ENCODE measurements around the gene LIG3. TPM values are rescaled to one million over a fixed set of nuclear protein-coding genes. Genes with fewer than 3 reads are reported as not detected.
"Not testable (repeated sequence)": the region's sequence is repeated elsewhere in the genome, so short reads cannot be mapped to it uniquely, and the experiment has no call there.

LIG3 gene
- total and polyA plus RNA-seq, 2 donors: 16.2 to 28.4 TPM

- no peaks in the 10 kb centered on the region for H3K4me1 ChIP-seq (ENCODE audit: insufficient read depth)
- 80% methylated on average over 3 of the region's 3 CpGs for WGBS
- H3K27ac ChIP-seq (ENCODE audit: low read depth): no peak overlapping the region
- no peak overlapping the region for H3K4me3 ChIP-seq (ENCODE audit: low read depth, low read length)
- DNase-seq (ENCODE audit: extremely low spot score): no peak
- H3K36me3 ChIP-seq (ENCODE audit: insufficient read depth): no peaks in the 10 kb centered on the region
Measured at GRCh38 chr17:35010093-35010492, 29.8 kb downstream of the LIG3 start.

GRCh38 chr17:35011671-35012216 is 31.4 kb downstream of the LIG3 start:
- H3K4me1 ChIP-seq (ENCODE audit: insufficient read depth): no peaks in the 10 kb centered on the region
- no peak overlapping the region for H3K4me3 ChIP-seq (ENCODE audit: low read depth, low read length)
- no peaks in the 10 kb centered on the region for H3K36me3 ChIP-seq (ENCODE audit: insufficient read depth)
- DNase-seq (ENCODE audit: extremely low spot score): no peak
- H3K27ac ChIP-seq (ENCODE audit: low read depth): no peak overlapping the region
- 62% methylated on average over 5 of the region's 5 CpGs for WGBS

GRCh38 chr17:35016369-35016768 is 36.1 kb downstream of the LIG3 start:
- Histone ChIP-seq H3K4me3 (ENCODE audit: low read depth, low read length) (no peak overlapping the region), H3K27ac (ENCODE audit: low read depth) (no peak overlapping the region), H3K36me3 (ENCODE audit: insufficient read depth) (no peaks in the 10 kb centered on the region), H3K4me1 (ENCODE audit: insufficient read depth) (no peaks in the 10 kb centered on the region)
- 92% methylated on average over 4 of the region's 4 CpGs for WGBS
- no peak for DNase-seq (ENCODE audit: extremely low spot score)

GRCh38 chr17:35017021-35017420 is 36.7 kb downstream of the LIG3 start:
- no peak overlapping the region for H3K4me3 ChIP-seq (ENCODE audit: low read depth, low read length)
- no peaks in the 10 kb centered on the region for H3K36me3 ChIP-seq (ENCODE audit: insufficient read depth)
- H3K27ac ChIP-seq (ENCODE audit: low read depth): no peak overlapping the region
- WGBS: 96% methylated on average over 4 of the region's 4 CpGs
- DNase-seq (ENCODE audit: extremely low spot score): no peak
- H3K4me1 ChIP-seq (ENCODE audit: insufficient read depth): no peaks in the 10 kb centered on the region

GRCh38 chr17:35018814-35019213 is 38.5 kb downstream of the LIG3 start:
- WGBS: 83% methylated on average over 2 of the region's 2 CpGs
- Histone ChIP-seq H3K36me3 (ENCODE audit: insufficient read depth) (no peaks in the 10 kb centered on the region), H3K27ac (ENCODE audit: low read depth) (no peak overlapping the region), H3K4me3 (ENCODE audit: low read depth, low read length) (no peak overlapping the region), H3K4me1 (ENCODE audit: insufficient read depth) (no peaks in the 10 kb centered on the region)
- peak; percentile 10 for DNase-seq (ENCODE audit: extremely low spot score)

GRCh38 chr17:35019386-35020179 is 39.3 kb downstream of the LIG3 start:
- no peak overlapping the region for H3K27ac ChIP-seq (ENCODE audit: low read depth)
- H3K4me1 ChIP-seq (ENCODE audit: insufficient read depth): no peaks in the 10 kb centered on the region
- DNase-seq (ENCODE audit: extremely low spot score): no peak
- WGBS: 91% methylated on average over 6 of the region's 6 CpGs
- no peak overlapping the region for H3K4me3 ChIP-seq (ENCODE audit: low read depth, low read length)
- no peaks in the 10 kb centered on the region for H3K36me3 ChIP-seq (ENCODE audit: insufficient read depth)

- Histone ChIP-seq H3K4me1 (ENCODE audit: insufficient read depth) (no peaks in the 10 kb centered on the region), H3K4me3 (ENCODE audit: low read depth, low read length) (no peak overlapping the region), H3K27ac (ENCODE audit: low read depth) (no peak overlapping the region), H3K36me3 (ENCODE audit: insufficient read depth) (no peaks in the 10 kb centered on the region)
- no peak for DNase-seq (ENCODE audit: extremely low spot score)
- 88% methylated on average over 11 of the region's 11 CpGs for WGBS
Measured at GRCh38 chr17:35021520-35022380, 41.4 kb downstream of the LIG3 start.

- DNase-seq (ENCODE audit: extremely low spot score): no peak
- H3K27ac ChIP-seq (ENCODE audit: low read depth): no peak overlapping the region
- no peaks in the 10 kb centered on the region for H3K4me1 ChIP-seq (ENCODE audit: insufficient read depth)
- 36% methylated on average over 8 of the region's 8 CpGs for WGBS
- no peak overlapping the region for H3K4me3 ChIP-seq (ENCODE audit: low read depth, low read length)
- no peaks in the 10 kb centered on the region for H3K36me3 ChIP-seq (ENCODE audit: insufficient read depth)
Measured at GRCh38 chr17:35022536-35023063, 42.3 kb downstream of the LIG3 start.

GRCh38 chr17:35023538-35023937 is 43.2 kb downstream of the LIG3 start:
- Histone ChIP-seq H3K27ac (ENCODE audit: low read depth) (no peak overlapping the region), H3K4me1 (ENCODE audit: insufficient read depth) (no peaks in the 10 kb centered on the region), H3K36me3 (ENCODE audit: insufficient read depth) (no peaks in the 10 kb centered on the region), H3K4me3 (ENCODE audit: low read depth, low read length) (no peak overlapping the region)
- WGBS: 83% methylated on average over 3 of the region's 3 CpGs
- no peak for DNase-seq (ENCODE audit: extremely low spot score)

GRCh38 chr17:35025541-35025940 is 45.2 kb downstream of the LIG3 start:
- no peaks in the 10 kb centered on the region for H3K36me3 ChIP-seq (ENCODE audit: insufficient read depth)
- WGBS: 77% methylated on average over 1 of the region's 1 CpG
- H3K4me3 ChIP-seq (ENCODE audit: low read depth, low read length): no peak overlapping the region
- no peak overlapping the region for H3K27ac ChIP-seq (ENCODE audit: low read depth)
- H3K4me1 ChIP-seq (ENCODE audit: insufficient read depth): no peaks in the 10 kb centered on the region
- no peak for DNase-seq (ENCODE audit: extremely low spot score)

- WGBS: 95% methylated on average over 4 of the region's 4 CpGs
- not testable (repeated sequence) for H3K36me3 ChIP-seq (ENCODE audit: insufficient read depth); H3K4me3 ChIP-seq (ENCODE audit: low read depth, low read length); H3K4me1 ChIP-seq (ENCODE audit: insufficient read depth); DNase-seq (ENCODE audit: extremely low spot score); H3K27ac ChIP-seq (ENCODE audit: low read depth)
Measured at GRCh38 chr17:35028097-35028496, 47.8 kb downstream of the LIG3 start.

GRCh38 chr17:35028531-35029262 is 48.4 kb downstream of the LIG3 start:
- WGBS: 83% methylated on average over 3 of the region's 3 CpGs
- Histone ChIP-seq H3K4me3 (ENCODE audit: low read depth, low read length) (no peak overlapping the region), H3K27ac (ENCODE audit: low read depth) (no peak overlapping the region)

GRCh38 chr17:35030780-35031179 is 50.5 kb downstream of the LIG3 start:
- DNase-seq (ENCODE audit: extremely low spot score): no peak
- no peak overlapping the region for H3K4me3 ChIP-seq (ENCODE audit: low read depth, low read length)
- WGBS: 98% methylated on average over 1 of the region's 1 CpG
- H3K4me1 ChIP-seq (ENCODE audit: insufficient read depth): no peaks in the 10 kb centered on the region
- no peaks in the 10 kb centered on the region for H3K36me3 ChIP-seq (ENCODE audit: insufficient read depth)
- no peak overlapping the region for H3K27ac ChIP-seq (ENCODE audit: low read depth)

More at GRCh38 chr17:35028531-35029262, 48.4 kb downstream of the LIG3 start:
- Histone ChIP-seq H3K36me3 (ENCODE audit: insufficient read depth) (no peaks in the 10 kb centered on the region), H3K4me1 (ENCODE audit: insufficient read depth) (no peaks in the 10 kb centered on the region)
- no peak for DNase-seq (ENCODE audit: extremely low spot score)

All from urinary bladder (tissue), 4 donors.